Coronary artery (tissue), 2 donors: ENCODE measurements around the gene CAPN10.
"Not testable (repeated sequence)": the region's sequence is repeated elsewhere in the genome, so short reads cannot be mapped to it uniquely, and the experiment has no call there.

ENCODE experiments used
- DNase-seq: peaks from one replicate; pipeline ENCODE4 v3.0.0-alpha.2; 2017; ENCODE audit warnings: low spot score
- H3K27ac ChIP-seq, 2 donors: fragments of 200-600 bp; sonication (generic); one replicate each; pipeline ENCODE4 v1.5.1; 2016 to 2019
- H3K4me3 ChIP-seq: fragments of 200-600 bp; sonication (generic); 2 replicates; pipeline ENCODE4 v1.5.1; 2016; ENCODE audit warnings: mild to moderate bottlenecking, moderate library complexity
- CTCF ChIP-seq: fragments of 200-600 bp; sonication (generic); IDR thresholded peaks from one replicate; pipeline ENCODE4 v1.5.1; 2019; ENCODE audit warnings: antibody characterized with exemption

Gene CAPN10

DNA sequence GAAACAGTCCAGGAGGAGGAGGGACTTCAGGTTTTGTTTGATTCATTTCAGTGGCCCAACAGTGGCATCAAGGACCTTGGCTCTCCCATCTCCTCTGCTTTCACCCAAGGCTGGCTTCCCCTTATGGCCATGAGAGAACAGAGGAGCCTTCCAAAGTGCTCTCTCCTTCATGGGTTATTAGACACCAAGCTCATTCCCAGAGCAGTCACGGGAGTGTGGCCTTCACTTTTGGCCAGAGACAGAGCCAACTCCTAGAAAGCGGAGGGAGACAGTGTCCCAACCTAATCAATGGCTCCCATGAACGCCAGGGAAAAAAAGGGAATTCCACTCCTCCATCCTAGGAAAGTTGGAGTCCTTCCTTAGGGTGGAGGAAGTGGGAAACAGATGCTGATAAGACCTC lies 27.2 kb upstream of the CAPN10 start:
- no peak overlapping the region for H3K27ac ChIP-seq
- H3K4me3 ChIP-seq, result peak overlapping the region; percentile 93

DNA sequence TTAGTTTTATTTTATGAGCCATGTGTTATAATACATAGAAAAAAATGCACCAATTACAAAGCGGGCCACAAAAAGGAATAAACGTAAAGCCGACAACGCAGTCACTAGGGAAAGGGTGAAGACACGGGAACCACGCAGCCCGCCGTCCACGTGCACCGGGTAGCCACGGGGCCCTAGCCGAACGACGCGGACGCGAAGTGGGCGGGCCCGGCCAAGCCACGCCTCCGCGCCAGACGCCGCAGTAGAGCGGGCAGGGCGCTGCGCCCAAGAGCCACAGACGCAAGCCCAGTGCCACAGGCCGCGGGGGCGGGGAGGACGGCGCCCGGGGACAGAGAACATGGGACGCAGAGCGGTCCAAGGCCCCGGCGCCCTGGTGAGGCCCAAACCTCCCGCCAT lies 26.5 kb upstream of the CAPN10 start, which contains the start of gene DUSP28:
DUSP28 (plus strand) TSS at position 274 of the 396 bp plus-strand sequence. CDS start 328 bp downstream, outside the sequence.
- H3K27ac ChIP-seq, result peak within 1 kb of the TSS; percentile 95 to 98
- peak; percentile 94 for DNase-seq
- peak within 1 kb of the TSS; percentile 93 for H3K4me3 ChIP-seq
- TF ChIP-seq CTCF, result no peak

More for the DNA sequence above, 27.2 kb upstream of the CAPN10 start:
- DNase-seq, result no peak
- TF ChIP-seq CTCF, result no peak

- DNase-seq, result peak; percentile 99
- peak overlapping the region; percentile 95 to 98 for H3K27ac ChIP-seq
- TF ChIP-seq CTCF, result no peak
- H3K4me3 ChIP-seq, result peak overlapping the region; percentile 93
Measured at GRCh38 chr2:240560480-240561324, 25.8 kb upstream of the CAPN10 start.

DNA sequence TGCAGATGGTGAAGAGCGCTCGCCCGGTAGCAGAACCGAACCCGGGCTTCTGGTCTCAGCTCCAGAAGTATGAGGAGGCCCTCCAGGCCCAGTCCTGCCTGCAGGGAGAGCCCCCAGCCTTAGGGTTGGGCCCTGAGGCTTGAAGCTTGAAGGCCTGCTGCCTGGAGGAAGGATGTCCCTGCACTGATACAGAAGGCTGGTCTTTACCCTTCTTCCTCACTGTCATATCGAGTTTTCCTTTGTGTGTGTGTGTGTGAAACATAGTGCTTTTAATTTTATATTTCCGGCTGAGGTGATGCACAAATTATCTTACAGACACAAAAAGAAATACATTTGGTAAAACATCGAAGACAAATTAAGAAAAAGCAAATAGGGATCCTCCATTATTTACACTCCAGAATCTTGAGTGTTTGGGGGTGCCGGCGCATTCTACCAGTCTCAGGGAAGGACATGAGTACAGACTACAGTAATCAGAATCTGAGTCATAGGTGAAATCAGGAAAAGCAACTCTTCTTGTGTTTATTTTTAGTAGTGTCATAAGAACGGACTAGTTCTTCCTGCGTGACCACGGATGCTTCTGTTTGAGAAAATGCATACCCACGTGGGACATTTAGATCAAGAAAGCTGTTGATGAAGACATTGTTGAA lies 25.1 kb upstream of the CAPN10 start:
- TF ChIP-seq CTCF, result no peak
- peak overlapping the region; percentile 93 for H3K4me3 ChIP-seq
- no peak for DNase-seq
- peak overlapping the region; percentile 59 to 98 for H3K27ac ChIP-seq

GRCh38 chr2:240563231-240563630 lies 23.3 kb upstream of the CAPN10 start:
- not testable (repeated sequence) for DNase-seq, H3K27ac ChIP-seq, H3K4me3 ChIP-seq

- no peak overlapping the region for H3K27ac ChIP-seq
- H3K4me3 ChIP-seq, result no peak overlapping the region
- no peak for TF ChIP-seq CTCF
- peak; percentile 41 for DNase-seq
Measured at GRCh38 chr2:240563951-240564560, 22.5 kb upstream of the CAPN10 start.

- peak; percentile 55 for DNase-seq
- Histone ChIP-seq H3K4me3 (peak overlapping the region; percentile 79), H3K27ac (peak overlapping the region in 1 of 2 donors; percentile 99)
- TF ChIP-seq CTCF, result no peak
Measured at GRCh38 chr2:240564561-240565332, 21.8 kb upstream of the CAPN10 start.
